A204.1 (cell line): ENCODE results near the gene LCMT1.
A peak's percentile ranks its signal among the peaks of the same experiment; 100 is the strongest.
"Not testable (repeated sequence)": the region's sequence is repeated elsewhere in the genome, so short reads cannot be mapped to it uniquely, and the experiment has no call there.

Experiments used
- FAIRE-seq: peaks from 2 replicates; lab custom pipeline; 2012; peaks lifted over from hg19 to GRCh38; lab: Jason Lieb, UNC

The LCMT1 gene

DNA sequence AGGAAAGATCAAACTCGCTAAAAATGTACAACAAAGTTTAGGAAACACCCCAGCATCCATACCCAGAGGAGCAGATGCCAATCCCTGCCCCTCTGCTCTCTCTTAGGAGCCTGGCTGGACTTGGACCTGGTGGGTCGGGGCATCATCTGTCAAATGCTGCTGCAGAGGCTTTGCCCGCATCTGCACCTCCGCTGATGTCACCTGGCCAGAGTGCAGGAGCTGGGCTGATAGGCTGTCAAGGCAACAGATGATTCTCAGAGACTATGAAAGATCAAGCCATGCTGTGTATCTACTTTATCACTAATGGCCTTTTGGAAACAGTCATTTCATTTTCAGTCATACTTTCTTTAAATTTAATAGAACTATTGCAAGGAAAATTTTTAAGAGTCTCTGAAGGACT lies 15.9 kb upstream of the LCMT1 start:
- no peak for FAIRE-seq

DNA sequence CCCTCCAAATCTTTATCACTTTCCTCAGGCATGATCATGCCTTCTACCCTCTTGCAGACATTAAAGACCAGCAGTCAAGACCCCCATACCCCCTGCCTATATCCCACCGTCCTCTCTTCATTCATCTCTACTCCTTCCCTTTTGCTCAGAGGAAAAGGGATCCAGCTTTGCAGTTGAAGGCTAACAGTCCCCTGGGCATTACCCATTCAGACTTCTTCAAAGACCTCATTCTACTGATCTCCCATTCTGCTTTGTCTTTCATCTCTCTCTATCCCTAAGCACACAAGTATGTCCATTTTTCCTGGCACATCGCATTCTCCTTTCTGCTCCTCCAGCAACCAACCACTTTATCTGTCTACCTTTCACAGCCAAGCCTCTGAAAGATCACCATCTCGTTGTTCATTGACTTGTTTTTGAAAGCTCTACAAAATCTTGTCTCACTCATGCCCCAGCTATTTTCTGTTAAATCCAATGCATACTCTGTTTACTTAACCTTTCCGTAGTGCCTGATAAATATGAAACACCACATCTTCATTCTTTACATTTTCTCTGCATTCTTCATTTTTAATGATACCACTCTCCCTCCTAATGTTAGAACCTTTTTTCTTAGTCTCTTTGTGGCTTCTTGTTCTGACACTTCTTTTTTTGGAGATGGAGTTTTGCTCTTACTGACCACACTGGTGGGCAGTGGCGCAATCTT lies 14.1 kb upstream of the LCMT1 start:
- FAIRE-seq: no peak

DNA sequence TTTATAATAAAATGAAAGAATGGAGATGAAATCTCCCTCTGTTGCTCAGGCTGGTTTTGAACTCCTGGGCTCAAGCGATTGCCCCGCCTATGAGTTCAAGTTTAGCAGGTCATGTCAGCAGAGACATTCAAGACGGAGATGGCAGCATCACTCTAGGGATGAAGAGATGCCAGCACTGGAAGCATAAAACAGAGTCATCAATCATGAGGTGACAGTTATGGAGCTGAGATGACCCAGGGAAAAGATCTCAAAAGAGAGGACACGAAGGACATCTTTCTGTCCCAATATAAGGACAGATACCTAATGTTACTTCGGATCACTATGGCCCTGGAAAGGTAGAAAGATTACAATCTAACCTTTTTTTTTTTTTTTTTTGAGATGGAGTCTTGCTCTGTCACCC lies 11.0 kb upstream of the LCMT1 start:
- FAIRE-seq: no peak

DNA sequence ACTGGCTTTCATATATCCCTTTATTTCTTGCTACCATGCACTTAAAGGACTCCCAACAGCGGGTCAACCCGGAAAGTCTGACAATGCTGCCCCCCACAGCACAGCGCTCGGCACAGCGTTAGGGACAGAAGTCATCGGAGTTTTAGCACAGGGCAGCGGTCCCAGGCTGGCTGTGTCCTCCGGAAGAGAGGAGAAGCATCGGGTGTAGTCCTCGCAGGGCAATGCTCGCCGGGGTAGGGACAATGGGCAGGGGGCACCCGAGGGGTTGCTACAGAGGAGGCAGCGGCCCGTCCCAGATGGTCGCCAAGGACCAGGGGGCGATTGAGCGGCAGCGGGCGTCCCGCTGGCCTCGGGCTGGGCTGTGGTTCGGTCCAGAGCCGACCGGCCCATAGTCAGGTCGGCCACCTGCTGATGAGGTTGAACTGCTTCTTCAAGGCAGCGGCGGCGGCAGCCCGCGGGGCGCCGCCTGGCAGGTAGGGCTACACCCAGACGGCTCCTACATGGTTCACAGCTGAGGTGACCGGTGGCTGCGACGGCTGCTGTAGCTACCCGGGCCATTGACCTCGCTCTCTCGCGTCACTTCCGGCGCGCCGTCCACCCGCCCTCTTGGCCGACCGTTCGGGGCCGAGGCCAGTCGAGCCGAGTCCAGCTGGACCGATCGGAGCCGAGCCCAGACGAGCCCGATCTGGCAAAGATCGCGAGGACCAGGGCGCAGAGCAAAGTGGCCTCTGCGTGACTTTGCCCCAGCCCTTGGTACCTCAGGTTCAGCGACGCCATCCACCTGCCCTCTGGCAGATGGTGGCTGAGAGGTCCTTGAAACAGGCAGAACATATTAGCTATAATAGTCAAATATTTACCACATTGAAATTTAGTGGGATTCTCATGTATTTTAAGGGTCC lies 4.7 kb upstream of the LCMT1 start:
- FAIRE-seq: no peak

DNA sequence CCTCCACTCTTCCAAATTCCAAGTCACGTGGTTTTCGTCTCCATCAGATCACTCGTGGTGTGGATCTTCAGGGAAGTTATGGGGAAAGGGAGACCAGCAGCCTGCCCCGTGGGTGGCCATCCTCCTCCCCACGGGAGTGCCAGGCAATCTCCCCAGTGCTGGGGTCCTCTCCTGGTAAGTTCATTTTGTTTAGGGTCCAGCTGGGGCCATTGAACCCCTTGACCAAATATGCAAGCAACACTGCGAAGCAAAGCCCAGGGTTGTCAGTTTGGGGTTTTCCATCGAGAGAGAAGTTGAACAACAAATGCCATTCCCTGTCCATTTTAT lies 4.1 kb upstream of the LCMT1 start:
- no peak for FAIRE-seq

DNA sequence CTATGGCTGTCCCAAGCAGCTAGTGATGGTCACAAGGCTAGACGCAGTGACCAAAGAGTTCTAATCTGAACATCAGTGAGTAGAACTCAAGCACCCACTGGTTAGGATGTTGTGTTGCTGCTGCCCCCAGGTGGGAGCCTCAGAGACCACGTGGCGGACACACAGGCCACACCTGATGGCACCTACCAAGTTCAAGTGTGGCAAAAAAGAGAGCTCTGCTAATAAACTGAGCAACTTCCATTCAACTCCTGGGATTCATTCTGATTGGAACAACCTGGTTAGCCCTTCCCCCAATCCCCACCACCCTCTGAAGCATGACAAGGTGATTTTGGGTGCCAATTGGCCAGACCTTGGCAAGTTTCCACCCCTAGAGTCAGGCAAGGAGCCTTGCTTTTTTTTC lies 3.5 kb upstream of the LCMT1 start:
- no peak for FAIRE-seq

DNA sequence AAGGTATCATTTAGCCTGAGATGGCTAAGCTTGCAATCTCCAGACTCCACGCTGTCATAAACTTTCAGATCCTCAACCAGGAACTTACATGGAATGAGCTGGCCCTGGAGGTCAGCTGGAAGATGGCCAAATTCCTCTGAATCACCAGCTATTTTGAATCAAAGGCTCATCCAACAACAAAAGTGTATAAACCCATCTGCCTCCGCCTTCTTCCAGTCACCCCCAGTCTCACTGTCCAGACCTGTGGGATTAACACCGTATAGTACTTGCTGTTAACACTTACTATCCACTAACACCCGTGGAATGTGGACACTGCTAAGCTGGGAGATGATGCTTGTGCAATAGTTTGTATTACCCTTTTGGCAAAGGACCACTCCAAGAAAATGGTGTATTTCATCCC lies 1.9 kb upstream of the LCMT1 start:
- FAIRE-seq: no peak

DNA sequence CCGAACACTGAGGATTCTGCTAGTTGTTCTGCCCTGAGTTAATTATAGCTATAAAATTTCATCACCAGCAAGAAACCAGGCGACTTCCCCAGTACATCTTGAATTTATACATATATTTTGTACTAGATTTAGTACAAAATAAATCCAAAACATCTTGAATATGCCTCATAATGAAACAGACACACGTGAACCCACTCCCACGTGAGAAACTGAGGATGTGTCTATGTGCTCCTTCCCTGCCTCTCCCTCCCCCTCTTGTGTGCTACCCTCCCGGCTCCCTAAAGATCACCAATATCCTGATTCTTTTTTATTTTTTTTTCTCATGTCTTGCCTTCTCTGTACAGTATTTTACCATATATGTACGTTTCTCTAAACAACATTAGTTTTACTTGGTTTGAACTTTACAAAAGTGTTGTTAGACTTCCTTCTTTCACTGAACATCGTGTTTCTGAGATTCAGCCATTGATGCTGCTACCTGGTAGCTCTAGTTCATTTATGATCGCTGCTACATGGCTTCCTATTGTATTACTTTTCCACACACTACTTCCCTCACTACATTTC lies 1.1 kb upstream of the LCMT1 start:
- no peak for FAIRE-seq

DNA sequence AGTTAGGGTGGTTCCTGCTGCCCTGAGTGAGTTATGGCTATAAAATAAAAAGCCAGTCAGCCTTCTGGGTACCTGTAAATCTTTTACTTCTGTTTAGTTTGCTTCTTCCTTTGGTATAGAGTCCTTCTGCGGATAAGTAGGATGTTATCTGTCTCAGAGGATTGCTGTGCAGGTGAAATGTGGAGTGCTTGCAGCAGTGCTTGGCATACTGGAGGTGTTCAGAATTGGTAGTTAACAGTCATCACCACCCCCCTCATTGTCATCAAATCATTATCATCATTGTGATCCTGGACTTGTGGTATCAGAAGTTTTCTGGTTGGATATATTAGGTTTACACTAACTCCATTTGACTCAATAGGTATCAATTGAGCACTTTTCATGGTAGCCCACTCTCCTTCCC lies 2.6 kb downstream of the LCMT1 start:
- FAIRE-seq: no peak

DNA sequence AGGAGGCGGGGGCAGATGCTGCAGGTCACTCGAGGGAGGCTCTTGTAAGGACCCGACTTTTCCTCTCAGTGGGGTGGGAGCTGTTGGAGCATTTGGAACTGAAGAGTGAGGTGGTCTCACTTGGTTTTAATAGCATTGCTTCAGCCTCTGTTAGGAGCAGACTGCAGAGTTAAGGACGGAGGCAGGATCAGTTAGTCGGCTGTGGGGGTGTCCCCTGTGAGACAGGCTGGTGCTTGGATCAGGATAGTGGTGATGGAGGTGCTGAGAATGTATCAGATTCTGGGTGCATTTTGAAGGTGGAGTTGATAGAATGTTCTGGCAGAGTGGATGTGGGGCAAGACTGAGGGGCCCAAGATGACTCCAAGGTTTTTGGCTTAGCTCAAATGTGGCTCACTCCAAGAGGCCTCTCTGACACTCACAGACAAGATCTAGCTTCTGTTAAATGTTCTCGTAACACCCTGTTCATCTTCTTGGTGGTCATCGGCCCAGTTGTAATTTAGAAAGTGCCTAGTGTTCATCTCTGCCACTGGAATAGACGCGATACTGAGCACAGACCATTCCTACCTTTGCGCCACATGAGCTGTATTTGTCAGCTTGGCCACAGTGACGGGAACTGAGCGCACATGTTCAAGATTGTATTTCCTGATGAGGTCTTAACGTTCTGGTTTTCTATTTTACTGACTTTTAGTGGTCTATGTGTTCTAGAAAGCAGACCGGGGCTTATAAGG lies 7.5 kb downstream of the LCMT1 start:
- no peak for FAIRE-seq

DNA sequence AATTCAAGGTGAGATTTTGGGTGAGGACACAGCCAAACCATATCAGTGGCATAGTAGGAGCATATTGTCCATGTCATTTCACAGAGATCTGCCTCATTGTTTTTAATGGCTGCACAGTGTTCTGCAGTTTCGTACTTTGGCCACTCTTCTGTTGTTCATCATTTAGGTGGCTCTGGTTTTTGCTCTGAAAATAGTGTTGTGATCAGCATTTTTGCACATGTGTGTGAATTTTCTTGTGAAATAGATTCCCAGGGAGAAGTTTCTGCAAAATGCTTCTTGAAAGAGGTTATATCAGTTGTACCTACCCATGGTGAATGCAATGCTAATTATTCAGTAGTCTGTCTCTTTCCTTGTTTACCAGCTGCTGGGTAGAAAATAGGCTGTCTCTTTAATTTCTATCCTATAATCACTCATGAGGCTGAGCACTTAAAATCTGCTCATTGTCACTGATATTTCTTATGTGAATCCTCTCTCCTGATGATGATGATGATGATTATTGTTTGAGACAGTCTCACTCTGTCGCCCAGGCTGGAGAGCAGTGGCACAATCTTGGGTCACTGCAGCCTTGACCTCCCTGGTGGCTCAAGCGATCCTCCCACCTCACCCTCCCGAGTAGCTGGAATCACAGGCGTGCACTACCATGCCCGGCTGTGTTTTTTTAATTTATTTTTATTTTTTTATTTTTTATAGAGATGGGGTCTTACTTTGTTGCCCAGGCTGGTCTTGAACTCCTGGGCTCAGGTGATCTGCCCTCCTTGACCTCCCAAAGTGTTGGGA lies 10.5 kb downstream of the LCMT1 start:
- FAIRE-seq: no peak

DNA sequence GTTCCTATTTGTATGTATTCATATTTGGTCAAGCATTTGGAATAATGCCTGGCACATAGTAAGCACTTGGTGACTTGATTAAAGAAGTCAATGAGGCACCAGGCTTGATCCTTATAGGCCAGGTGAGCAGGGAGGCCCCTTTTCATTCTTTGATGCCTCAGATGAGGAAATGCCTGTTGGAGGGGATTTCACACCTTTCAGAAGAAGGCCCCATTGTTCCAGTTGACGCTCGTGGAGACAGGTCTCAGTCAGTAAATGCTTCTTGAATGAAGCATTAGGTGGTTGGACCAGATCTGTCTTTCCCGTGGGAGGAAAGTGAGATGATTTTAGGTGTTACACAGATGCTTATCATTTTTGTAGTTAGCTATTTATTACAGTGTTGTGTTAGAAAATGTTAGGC lies 13.0 kb downstream of the LCMT1 start:
- no peak for FAIRE-seq

DNA sequence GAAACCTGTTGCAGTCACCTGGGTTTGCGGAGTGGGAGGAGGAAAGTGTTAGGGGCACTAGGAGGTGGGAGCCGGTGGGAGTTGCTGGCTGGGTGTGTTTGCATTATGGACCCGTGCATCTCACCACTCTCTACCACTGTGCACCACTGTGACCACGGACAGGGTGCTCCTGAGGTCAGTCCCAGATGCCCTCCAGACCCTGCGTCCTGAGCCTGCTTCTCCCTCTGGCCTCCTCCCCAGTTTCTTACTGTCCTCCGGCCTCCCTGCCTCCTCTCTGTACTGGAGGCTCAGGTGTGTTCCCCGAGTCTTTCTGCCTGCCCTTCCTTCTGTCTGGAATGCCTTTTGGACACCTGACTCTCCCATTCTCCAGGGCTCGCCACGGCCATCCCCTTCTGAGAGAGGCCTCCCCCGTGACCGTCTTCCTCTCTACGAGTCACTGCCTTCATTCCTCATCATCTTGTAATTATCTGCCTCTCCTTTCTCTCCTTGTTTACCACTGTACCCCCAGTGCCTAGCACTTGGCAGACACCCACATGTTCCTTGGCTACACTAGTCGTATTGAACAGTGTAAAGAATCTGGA lies 14.6 kb downstream of the LCMT1 start:
- not testable (repeated sequence) for FAIRE-seq

DNA sequence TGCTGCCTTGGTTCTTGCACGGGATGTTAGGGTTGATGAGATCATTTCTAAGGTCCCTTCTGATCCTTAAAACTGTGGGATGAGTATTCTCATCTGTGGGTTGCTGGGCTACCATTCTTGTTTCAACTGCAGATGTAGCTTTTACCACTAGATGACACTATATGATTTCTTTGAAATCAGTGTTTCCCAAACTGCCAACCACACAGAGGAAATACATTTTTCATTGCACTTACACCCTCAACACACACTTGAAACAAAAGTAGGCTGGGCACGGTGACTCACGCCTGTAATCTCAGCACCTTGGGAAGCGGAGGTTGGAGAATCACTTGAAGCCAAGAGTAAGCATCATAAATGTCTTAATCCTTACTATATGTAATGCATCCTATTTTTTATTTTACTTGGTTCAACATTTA lies 15.3 kb downstream of the LCMT1 start:
- peak; percentile 43 for FAIRE-seq

DNA sequence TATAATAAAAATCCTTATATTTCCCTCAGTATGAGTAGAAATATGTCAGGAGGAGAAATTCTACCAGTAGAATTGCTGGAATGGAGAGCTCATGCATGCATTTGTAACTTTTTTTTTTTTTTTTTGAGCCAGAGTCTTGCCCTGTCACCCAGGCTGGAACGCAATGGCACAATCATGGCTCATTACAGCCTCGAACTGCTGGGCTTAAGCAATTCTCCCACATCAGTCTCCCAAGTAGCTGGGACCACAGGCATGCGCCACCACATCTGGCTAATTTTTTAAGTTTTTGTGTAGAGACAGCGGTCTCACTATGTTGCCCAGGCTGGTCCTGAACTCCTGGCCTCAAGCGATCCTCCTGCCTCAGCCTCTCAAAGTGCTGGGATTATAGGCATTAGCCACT lies 21.2 kb downstream of the LCMT1 start:
- not testable (repeated sequence) for FAIRE-seq

DNA sequence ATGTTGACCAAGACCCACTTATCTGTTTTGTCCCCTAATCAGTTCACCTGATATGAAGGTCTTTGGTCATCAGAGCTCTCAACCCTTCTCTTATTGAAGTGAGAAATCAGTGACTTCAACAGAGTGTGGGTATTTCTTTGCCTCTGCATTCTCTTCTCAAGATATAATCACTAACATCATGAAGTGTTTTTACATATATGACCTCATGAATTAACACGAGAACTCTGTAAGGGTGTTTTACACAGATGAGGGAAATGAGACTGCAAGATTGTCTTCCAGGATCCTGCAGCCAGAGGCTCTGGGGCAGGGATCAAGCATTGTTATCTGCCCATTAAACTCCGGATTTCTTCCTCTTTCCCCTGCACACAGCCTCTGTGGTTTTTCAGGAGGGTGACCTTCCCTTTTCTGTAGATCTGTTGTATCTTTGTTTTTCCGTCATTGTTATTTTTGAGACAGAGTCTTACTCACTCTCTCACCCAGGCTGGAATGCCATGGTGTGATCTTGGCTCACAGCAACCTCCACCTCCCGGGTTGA lies 22.7 kb downstream of the LCMT1 start:
- FAIRE-seq: no peak

DNA sequence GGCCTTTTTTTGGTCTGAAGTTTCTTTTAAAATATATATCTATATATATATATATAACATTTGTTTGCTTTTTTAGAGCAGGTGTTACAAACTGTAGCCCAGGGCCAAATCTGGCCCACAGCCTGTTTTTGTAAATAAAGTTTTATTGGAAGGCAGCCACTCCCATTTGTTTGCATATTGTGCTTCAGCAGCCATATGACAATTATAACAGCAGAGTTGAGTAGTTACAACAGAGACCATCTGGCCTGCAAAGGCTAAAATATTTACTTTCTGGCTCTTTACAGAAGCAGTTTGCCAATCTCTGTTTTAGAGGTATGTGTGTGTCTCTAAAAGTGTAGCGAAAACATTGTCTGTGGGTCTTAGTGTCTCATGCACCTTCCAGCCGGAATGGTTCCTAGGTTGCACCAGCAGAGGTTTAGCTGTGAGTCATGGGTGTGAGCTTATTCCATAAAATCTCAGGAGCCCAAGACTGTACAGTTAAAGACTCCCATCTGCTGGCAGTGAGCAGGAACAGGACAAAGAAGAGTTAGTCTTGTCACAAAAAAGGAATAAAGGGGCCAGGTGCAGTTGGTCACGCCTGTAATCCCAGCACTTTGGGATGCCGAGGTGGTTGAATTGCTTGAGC lies 23.8 kb downstream of the LCMT1 start:
- no peak for FAIRE-seq

DNA sequence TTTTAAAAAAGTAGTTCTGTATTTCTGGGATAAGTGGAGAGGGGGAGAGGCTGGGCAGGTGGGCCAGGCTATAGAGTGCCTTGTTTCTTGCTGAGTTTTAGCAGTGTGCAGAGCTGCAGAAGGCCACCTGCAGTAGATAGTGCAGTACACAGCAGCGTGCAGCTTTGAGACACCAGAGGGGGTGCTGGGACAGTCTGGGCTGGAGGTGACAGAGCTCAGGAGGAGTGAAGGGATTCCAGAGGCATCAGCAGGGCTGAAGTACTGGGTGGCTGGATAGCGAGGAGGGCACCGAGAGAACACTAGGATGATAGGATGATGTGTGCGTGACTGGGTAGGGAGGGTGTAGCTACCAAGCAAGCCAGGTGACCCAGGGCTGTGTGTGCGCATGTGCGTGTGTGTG lies 26.6 kb downstream of the LCMT1 start:
- FAIRE-seq: no peak

DNA sequence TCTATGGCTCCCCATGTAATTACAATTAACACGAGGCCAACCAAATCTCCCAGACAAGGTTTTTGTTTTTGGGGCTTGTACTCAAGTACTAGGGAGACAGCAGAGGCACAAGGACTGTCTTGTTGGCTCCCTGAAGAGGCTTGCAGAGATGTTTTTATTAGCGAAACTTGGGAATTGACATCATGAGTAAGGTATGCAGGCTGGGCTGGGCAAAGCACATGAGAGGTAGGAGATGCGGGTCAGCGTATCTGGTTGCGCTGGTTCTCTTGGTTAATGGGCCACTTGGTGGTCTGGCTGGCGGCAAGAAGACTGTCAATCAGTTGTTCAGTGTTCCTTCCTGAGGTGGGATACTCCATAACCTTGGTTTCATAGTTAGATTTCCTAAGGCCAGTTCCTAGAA lies 28.9 kb downstream of the LCMT1 start:
- FAIRE-seq: no peak

DNA sequence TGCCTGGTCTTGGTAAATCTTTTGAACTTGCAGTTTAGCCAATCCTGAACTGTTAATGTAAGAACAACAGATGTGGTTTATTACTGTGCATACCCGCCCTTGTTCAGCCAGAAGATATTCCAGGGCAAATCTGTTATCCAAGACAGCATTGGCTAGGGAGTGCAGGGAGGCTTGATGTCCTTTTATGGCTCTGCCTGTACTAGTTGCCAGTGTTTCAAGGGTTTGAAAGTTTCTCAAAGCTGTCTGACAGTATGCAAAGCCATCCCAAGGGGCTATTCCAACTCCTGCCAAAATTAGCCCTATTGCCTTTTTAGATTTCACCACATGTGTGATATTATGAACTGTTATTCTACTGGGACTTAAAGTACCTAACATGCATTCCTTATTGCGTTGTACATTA lies 30.1 kb downstream of the LCMT1 start:
- FAIRE-seq: no peak

DNA sequence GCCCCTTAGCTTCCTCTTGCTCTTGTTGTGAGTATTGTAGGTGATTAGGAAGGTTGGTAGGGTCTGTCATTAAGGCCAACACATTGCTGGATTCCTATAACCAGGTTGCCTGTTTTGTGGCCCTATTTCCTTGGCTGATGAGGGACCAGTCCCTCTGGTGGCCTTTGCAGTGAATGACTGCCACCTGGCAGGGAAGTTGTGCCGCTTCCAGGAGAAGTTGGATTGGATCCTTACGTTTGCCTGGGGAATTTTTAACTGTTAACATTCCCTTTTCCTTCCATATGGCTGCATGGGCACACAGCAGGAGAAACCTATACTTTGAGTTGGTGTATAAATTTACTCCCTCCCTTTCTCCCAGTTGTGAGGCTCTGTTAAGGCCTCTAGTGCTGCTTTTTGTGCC lies 32.4 kb downstream of the LCMT1 start:
- FAIRE-seq: no peak
